Endothelial cell of hepatic sinusoid (primary cell): ENCODE results near the gene FBXW2.

ENCODE experiments used
- in situ Hi-C: cut with HindIII; loops from 2 replicates; pipeline ENCODE4 v1.10.0; 2017; ENCODE audit warnings: low sequenced_read_pairs

FBXW2 gene

GRCh38 chr9:120780367-120780766 is 12.8 kb downstream of the FBXW2 start:
- in situ Hi-C loops: no loop called here

DNA sequence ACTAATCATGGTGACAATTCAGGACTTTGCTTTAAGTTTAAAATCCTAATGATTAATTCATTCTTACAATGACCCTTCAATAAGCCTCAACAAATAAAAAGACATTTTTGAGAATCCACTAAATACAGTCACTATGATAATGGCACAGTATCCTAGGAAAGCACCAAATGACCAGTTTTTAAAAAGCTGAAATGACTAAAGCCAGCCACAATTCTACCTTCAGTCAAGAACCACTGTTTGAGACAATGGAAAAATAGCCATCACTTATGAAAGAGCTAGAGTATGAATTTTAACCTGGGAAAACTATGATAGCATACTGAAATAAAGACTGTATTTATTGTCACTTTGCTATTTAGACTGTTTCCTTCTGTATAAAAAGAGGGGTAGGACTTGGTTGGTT is 14.0 kb downstream of the FBXW2 start:
- in situ Hi-C loops: no loop called here

GRCh38 chr9:120778758-120779157 is 14.5 kb downstream of the FBXW2 start:
- in situ Hi-C loops: no loop called here

- in situ Hi-C loops: no loop called here
Measured at GRCh38 chr9:120777229-120777628, 16.0 kb downstream of the FBXW2 start.

- in situ Hi-C loops: no loop called here
Measured at GRCh38 chr9:120776788-120777187, 16.4 kb downstream of the FBXW2 start.

- in situ Hi-C loops: no loop called here
Measured at GRCh38 chr9:120775859-120776258, 17.4 kb downstream of the FBXW2 start.

GRCh38 chr9:120774719-120775118 is 18.5 kb downstream of the FBXW2 start:
- in situ Hi-C loops: no loop called here

GRCh38 chr9:120773256-120773655 is 20.0 kb downstream of the FBXW2 start:
- in situ Hi-C loops: no loop called here

- in situ Hi-C loops: no loop called here
Measured at GRCh38 chr9:120770931-120771330, 22.3 kb downstream of the FBXW2 start.

DNA sequence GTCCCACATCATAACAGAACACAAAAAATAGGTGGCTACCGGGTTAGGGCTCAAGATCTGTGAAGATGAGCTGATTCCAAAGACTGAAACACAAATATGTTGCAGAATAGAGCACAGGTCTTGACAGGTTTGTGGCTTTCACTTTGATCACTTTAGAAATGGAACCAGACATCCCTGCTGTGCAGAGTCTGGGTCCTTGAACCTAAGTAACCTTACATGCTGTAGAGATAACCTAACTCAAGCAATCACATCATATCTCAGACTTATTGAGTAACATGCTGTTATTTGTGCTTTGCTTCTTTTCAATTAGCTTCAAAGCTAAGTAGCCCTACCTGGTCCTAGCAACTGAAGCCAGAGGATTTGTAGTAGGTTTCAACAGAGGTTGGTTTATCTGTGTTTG is 24.3 kb downstream of the FBXW2 start:
- in situ Hi-C loops: no loop called here

- in situ Hi-C loops: no loop called here
Measured at GRCh38 chr9:120768247-120768646, 25.0 kb downstream of the FBXW2 start.

- in situ Hi-C loops: no loop called here
Measured at GRCh38 chr9:120767451-120767850, 25.8 kb downstream of the FBXW2 start.

DNA sequence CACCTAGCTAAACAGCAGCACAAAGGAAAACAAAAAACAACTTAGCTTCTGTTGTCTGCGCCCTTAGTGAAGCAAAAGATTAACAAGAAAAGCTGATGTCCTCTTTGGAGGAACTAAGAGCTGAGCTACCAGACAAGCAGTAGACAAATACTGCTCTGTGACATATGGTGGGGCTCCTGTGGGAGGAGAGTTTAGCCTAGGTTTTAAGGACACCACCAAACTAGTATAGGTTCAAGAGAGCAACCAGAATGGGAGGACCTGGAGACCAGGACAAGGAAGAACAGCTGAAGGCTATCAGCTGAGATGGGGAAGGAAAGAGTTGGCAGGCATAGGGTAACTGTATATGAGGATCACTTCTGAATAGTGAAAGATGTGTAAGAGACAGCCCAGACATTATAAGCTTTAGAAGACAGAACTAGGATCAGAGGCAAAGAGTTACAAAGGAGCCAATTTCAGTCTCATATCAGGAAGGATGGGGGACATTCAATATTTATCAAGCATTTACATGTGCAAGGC is 27.2 kb downstream of the FBXW2 start:
- in situ Hi-C loops: no loop called here

DNA sequence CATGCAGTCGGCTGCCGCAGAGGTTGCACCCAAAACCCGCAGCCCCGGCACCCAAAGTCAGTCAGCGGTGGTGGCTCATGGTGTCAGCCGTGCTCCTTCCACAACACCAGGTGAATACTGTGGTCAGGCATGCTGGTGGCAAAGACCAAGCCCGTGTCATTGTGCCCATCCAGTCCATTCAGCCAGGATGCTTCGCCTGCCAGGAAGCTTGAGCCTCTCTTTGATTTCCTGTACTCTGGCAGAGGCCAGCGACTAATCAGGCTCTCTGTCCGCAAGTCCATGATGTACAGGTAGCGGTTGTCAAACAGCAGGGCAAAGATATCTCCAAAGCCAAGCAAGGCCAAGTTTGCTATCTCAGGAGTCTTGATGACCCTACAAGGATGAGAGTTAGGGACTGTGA is 28.7 kb downstream of the FBXW2 start:
- in situ Hi-C loops: no loop called here

GRCh38 chr9:120761006-120761405 is 32.2 kb downstream of the FBXW2 start:
- in situ Hi-C loops: no loop called here

GRCh38 chr9:120759755-120760400 is 33.3 kb downstream of the FBXW2 start:
- in situ Hi-C loops: no loop called here

GRCh38 chr9:120758544-120758943 is 34.7 kb downstream of the FBXW2 start:
- in situ Hi-C loops: no loop called here

GRCh38 chr9:120757026-120757913 is 35.9 kb downstream of the FBXW2 start:
- in situ Hi-C loops: no loop called here

GRCh38 chr9:120756531-120756930 is 36.7 kb downstream of the FBXW2 start:
- in situ Hi-C loops: no loop called here

- in situ Hi-C loops: no loop called here
Measured at GRCh38 chr9:120755810-120756434, 37.3 kb downstream of the FBXW2 start.

DNA sequence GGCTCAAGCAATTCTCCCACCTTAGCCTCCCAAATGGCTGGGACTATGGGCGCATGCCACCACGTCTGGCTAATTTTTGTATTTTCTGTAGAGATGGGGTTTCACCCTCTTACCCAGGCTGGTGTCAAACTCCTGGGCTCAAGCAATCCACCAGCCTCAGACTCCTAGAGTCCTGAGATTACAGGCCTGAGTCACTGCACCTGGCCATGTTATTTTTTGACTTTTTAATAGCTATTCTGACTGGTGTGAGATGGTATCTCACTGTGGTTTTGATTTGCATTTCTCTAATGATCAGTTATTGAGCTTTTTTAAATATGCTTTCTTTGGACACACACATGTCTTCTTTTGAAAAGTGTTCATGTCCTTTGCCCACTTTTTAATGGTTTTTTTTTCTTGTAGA is 38.2 kb downstream of the FBXW2 start:
- in situ Hi-C loops: no loop called here

- in situ Hi-C loops: no loop called here
Measured at GRCh38 chr9:120750421-120750820, 42.8 kb downstream of the FBXW2 start.
